Measurements from ENCODE around the gene MYH4.

MYH4 gene

GRCh38 chr17:10469459-10469858 lies at the start of gene MYH4:
Gene MYH4, minus strand, starts transcription at chr17:10469559. Its CDS starts 2,814 bp downstream, at chr17:10466745.
- DNase-seq, result no peak

GRCh38 chr17:10518271-10519037 lies 49.1 kb upstream of the MYH4 start, which contains the start of gene MYH1:
Gene MYH1, minus strand, starts transcription at chr17:10518542. Its CDS starts 1,900 bp downstream, at chr17:10516642.
- no peak for DNase-seq

- DNase-seq, result no peak
Measured at GRCh38 chr17:10516638-10517037, 47.3 kb upstream of the MYH4 start.

GRCh38 chr17:10516065-10516464 lies 46.7 kb upstream of the MYH4 start:
- no peak for DNase-seq

GRCh38 chr17:10513299-10514067 lies 44.1 kb upstream of the MYH4 start:
- DNase-seq, result no peak

GRCh38 chr17:10512856-10513255 lies 43.5 kb upstream of the MYH4 start:
- no peak for DNase-seq

GRCh38 chr17:10499950-10500349 lies 30.6 kb upstream of the MYH4 start:
- DNase-seq, result no peak

- DNase-seq, result no peak
Measured at GRCh38 chr17:10492004-10492403, 22.6 kb upstream of the MYH4 start.

GRCh38 chr17:10482252-10482651 lies 12.9 kb upstream of the MYH4 start:
- no peak for DNase-seq

- no peak for DNase-seq
Measured at GRCh38 chr17:10477701-10478100, 8.3 kb upstream of the MYH4 start.

- DNase-seq, result no peak
Measured at GRCh38 chr17:10474536-10474935, 5.2 kb upstream of the MYH4 start.

- no peak for DNase-seq
Measured at GRCh38 chr17:10471858-10472257, 2.5 kb upstream of the MYH4 start.

- no peak for DNase-seq
Measured at GRCh38 chr17:10463402-10463801, 6.0 kb downstream of the MYH4 start.

GRCh38 chr17:10460062-10460461 lies 9.3 kb downstream of the MYH4 start:
- no peak for DNase-seq

GRCh38 chr17:10458701-10459100 lies 10.7 kb downstream of the MYH4 start:
- DNase-seq, result no peak

- DNase-seq, result no peak
Measured at GRCh38 chr17:10457952-10458351, 11.4 kb downstream of the MYH4 start.

GRCh38 chr17:10447026-10447931 lies 22.1 kb downstream of the MYH4 start:
- no peak for DNase-seq

- DNase-seq, result no peak
Measured at GRCh38 chr17:10439816-10440215, 29.5 kb downstream of the MYH4 start.

- peak; percentile 84 for DNase-seq
Measured at GRCh38 chr17:10435096-10435495, 34.3 kb downstream of the MYH4 start.

- DNase-seq, result no peak
Measured at GRCh38 chr17:10429421-10430045, 39.8 kb downstream of the MYH4 start.

- DNase-seq, result no peak
Measured at GRCh38 chr17:10428781-10429180, 40.6 kb downstream of the MYH4 start.

GRCh38 chr17:10421900-10422542 lies 47.3 kb downstream of the MYH4 start, which contains the start of gene MYH8:
Gene MYH8, minus strand, starts transcription at chr17:10421950. Its CDS starts 1,723 bp downstream, at chr17:10420227.
- no peak for DNase-seq
